Ovary (tissue), 3 donors: ENCODE data around the gene NKX6-2.

Experiments used
- EP300 ChIP-seq: sonication (generic); formaldehyde crosslinking; IDR thresholded peaks from one replicate; pipeline ENCODE4 v1.6.1; 2017; ENCODE audit warnings: antibody characterized with exemption
- POLR2A ChIP-seq: fragments of 450-650 bp; IDR thresholded peaks from one replicate; pipeline ENCODE4 v1.6.1; 2017; ENCODE audit warnings: antibody characterized with exemption, mild to moderate bottlenecking, moderate library complexity
- TF ChIP-seq, protein P1 (sequence below), 3 donors: fragments of 450-650 bp in 2 of 3; fragments of 200-600 bp in 1 of 3; IDR thresholded peaks; one replicate each; pipeline versions ENCODE4 v1.5.1 to v1.8.0; 2016 to 2022; ENCODE audit warnings: antibody characterized with exemption in 3 of 3, mild to moderate bottlenecking in 1 of 3
- donor health status: DM: no; HTN: no; CAD: no.

DNA sequence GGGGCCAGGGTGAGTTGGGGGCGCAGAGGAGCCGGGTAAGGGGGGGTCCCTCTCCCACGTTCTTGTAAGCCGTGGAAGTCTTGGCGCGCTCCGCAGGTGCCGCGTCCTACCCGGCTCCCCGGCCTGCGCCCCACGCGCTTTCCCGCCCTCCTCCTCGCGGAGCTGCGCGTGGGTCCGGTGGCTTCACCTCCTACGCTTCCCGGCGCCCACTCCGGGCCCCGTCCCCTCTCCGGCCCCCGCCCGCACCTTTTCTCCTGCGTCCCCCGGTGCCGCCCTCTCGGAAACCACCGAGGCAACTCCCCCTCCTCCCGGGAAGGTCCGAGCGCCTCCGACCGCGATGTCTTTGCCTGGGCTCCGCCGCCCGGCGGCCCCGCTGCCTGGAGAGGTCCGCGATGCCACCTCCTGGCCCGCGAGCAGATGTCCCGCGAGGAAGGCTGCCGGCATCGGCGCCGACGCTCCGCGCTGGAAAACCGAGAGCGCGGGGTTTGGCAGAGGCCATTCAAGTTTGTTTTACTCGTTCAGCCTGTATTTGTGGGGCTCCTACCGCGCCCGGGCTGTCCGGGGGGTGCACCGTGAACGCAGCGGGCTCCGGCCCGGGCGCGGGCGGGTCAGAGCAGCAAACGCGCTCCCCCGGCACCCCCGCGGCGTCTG lies 2.4 kb upstream of the NKX6-2 start:
- TF ChIP-seq, protein P1, sequence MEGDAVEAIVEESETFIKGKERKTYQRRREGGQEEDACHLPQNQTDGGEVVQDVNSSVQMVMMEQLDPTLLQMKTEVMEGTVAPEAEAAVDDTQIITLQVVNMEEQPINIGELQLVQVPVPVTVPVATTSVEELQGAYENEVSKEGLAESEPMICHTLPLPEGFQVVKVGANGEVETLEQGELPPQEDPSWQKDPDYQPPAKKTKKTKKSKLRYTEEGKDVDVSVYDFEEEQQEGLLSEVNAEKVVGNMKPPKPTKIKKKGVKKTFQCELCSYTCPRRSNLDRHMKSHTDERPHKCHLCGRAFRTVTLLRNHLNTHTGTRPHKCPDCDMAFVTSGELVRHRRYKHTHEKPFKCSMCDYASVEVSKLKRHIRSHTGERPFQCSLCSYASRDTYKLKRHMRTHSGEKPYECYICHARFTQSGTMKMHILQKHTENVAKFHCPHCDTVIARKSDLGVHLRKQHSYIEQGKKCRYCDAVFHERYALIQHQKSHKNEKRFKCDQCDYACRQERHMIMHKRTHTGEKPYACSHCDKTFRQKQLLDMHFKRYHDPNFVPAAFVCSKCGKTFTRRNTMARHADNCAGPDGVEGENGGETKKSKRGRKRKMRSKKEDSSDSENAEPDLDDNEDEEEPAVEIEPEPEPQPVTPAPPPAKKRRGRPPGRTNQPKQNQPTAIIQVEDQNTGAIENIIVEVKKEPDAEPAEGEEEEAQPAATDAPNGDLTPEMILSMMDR (IDR thresholded peaks at IDR 0.05), result no peak
- TF ChIP-seq POLR2A, result no peak
- TF ChIP-seq EP300, result no peak
